MCF 10A (cell line): ENCODE data around the gene RAET1E. TPM values are rescaled to one million over a fixed set of nuclear protein-coding genes. Genes with fewer than 3 reads are reported as not detected.
"Not testable (repeated sequence)": the region's sequence is repeated elsewhere in the genome, so short reads cannot be mapped to it uniquely, and the experiment has no call there.

Source experiments
- BruUV-seq: library from RNA; stranded (reverse); fragments of 400-500 nt; replicated peaks from 2 replicates; lab custom pipeline; 2021; lab: Mats Ljungman, UMichigan
- CTCF ChIA-PET: fragments of 300-600 bp; sonication (Branson Sonifier 250); formaldehyde crosslinking; extraction: SDS; loops from one replicate; lab custom pipeline; 2021; ENCODE audit warnings: antibody characterized with exemption, inconsistent platforms; lab: Yijun Ruan, JAX
- POLR2A ChIA-PET: fragments of 300-600, 350-650 bp; sonication (Branson Sonifier 250); formaldehyde crosslinking; extraction: SDS; loops from one replicate; lab custom pipeline; 2020; ENCODE audit warnings: antibody characterized with exemption, inconsistent platforms; lab: Yijun Ruan, JAX
- DNase-seq: peaks from one replicate; pipeline ENCODE4 v3.0.0-alpha.2; 2018; ENCODE audit not compliant: unreplicated experiment
- H3K27ac Mint-ChIP-seq: one replicate; pipeline ENCODE4 v1.8.0; 2022; ENCODE audit warnings: mild to moderate bottlenecking, low read depth, mixed read lengths; ENCODE audit not compliant: unreplicated experiment
- H3K27me3 Mint-ChIP-seq: one replicate; pipeline ENCODE4 v1.8.0; 2022; ENCODE audit warnings: mixed read lengths; ENCODE audit not compliant: insufficient read depth, unreplicated experiment
- H3K36me3 Mint-ChIP-seq: one replicate; pipeline ENCODE4 v1.8.0; 2022; ENCODE audit warnings: mild to moderate bottlenecking, moderate library complexity, mixed read lengths; ENCODE audit not compliant: insufficient read depth, unreplicated experiment
- H3K4me1 Mint-ChIP-seq: one replicate; pipeline ENCODE4 v1.8.0; 2022; ENCODE audit warnings: mixed read lengths; ENCODE audit not compliant: insufficient read depth, unreplicated experiment
- H3K4me3 Mint-ChIP-seq: one replicate; pipeline ENCODE4 v1.8.0; 2022; ENCODE audit warnings: mild to moderate bottlenecking, moderate library complexity, mixed read lengths; ENCODE audit not compliant: unreplicated experiment
- H3K9me3 Mint-ChIP-seq: one replicate; pipeline ENCODE4 v1.8.0; 2022; ENCODE audit warnings: mixed read lengths; ENCODE audit not compliant: unreplicated experiment
- intact Hi-C: fragments of 100-400 bp; cut with micrococcal nuclease; formaldehyde crosslinking; loops from 2 replicates; pipeline ENCODE4 v1.14.1; 2022
- total RNA-seq: library from RNA; stranded (reverse); gene quantifications from 2 replicates; pipeline ENCODE4 v1.2.3, GENCODE V29; 2022
- TF ChIP-seq, protein P1 (sequence below): fragments of 200-600 bp; IDR thresholded peaks from one replicate; pipeline ENCODE4 v1.8.0; 2022; ENCODE audit warnings: antibody characterized with exemption, mild to moderate bottlenecking; ENCODE audit not compliant: unreplicated experiment

RAET1E gene
- total RNA-seq, 1 experiment from 2014 or later: 37.6 TPM

DNA sequence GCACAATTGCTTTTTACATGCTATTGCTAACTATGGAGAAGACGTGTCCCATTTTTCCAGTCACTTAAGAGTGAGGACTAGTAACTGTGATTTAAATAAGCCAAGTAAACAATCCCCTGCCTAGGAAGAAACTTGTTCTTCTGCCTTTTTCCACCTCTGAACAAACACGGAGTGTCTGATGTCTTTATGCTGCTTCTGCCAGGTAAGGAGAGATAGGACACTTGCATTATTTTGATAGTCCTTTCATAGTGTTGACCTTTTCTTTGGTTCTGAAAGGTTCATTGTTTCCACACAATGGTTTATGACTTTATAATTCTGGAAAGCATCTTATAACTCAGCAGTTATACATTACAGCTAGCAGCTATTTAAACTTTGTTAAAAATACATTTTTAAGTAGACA lies 42.2 kb downstream of the RAET1E start:
- ChIA-PET CTCF (interaction anchor here (0.7 to 2.2 kb wide), 4 partner anchors 10 to 20 kb away, joined by 3 to 13 read pairs (median 6); no protein-coding TSS in a partner anchor), POLR2A (interaction anchor here (0.7 to 13.6 kb wide), 9 partner anchors 9 to 292 kb away, joined by 3 to 255 read pairs (median 3); partner anchors contain the start of gene LRP11)
- Mint-ChIP-seq H3K9me3 (no peaks in the 10 kb centered on the region), H3K4me1 (peaks cover 74% of the 10 kb centered on the region), H3K27me3 (no peaks in the 10 kb centered on the region), H3K36me3 (peaks cover 6% of the 10 kb centered on the region), H3K4me3 (peak overlapping the region; percentile 68), H3K27ac (peak overlapping the region; percentile 92)
- TSS peak; percentile 72 for BruUV-seq
- intact Hi-C loops: no loop called here
- DNase-seq: no peak
- TF ChIP-seq, protein P1, sequence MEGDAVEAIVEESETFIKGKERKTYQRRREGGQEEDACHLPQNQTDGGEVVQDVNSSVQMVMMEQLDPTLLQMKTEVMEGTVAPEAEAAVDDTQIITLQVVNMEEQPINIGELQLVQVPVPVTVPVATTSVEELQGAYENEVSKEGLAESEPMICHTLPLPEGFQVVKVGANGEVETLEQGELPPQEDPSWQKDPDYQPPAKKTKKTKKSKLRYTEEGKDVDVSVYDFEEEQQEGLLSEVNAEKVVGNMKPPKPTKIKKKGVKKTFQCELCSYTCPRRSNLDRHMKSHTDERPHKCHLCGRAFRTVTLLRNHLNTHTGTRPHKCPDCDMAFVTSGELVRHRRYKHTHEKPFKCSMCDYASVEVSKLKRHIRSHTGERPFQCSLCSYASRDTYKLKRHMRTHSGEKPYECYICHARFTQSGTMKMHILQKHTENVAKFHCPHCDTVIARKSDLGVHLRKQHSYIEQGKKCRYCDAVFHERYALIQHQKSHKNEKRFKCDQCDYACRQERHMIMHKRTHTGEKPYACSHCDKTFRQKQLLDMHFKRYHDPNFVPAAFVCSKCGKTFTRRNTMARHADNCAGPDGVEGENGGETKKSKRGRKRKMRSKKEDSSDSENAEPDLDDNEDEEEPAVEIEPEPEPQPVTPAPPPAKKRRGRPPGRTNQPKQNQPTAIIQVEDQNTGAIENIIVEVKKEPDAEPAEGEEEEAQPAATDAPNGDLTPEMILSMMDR: no peak

- no TSS peak for BruUV-seq
- H3K27me3 Mint-ChIP-seq: no peaks in the 10 kb centered on the region
- ChIA-PET POLR2A (interaction anchor here (0.9 to 13.6 kb wide), 8 partner anchors 8 to 138 kb away, joined by 3 to 255 read pairs (median 6); partner anchors contain the start of gene LATS1), CTCF (interaction anchor here (0.9 to 2.5 kb wide), 4 partner anchors 10 to 23 kb away, joined by 4 to 13 read pairs (median 8); no protein-coding TSS in a partner anchor)
- peak; percentile 77 for DNase-seq
- peak overlapping the region; percentile 92 for H3K27ac Mint-ChIP-seq
- peaks cover 71% of the 10 kb centered on the region for H3K4me1 Mint-ChIP-seq
- TF ChIP-seq, protein P1: no peak
- H3K36me3 Mint-ChIP-seq: peaks cover 6% of the 10 kb centered on the region
- no peaks in the 10 kb centered on the region for H3K9me3 Mint-ChIP-seq
- H3K4me3 Mint-ChIP-seq: peak overlapping the region; percentile 68
- intact Hi-C loops: no loop called here
These were observed 42.8 kb downstream of the RAET1E start for GRCh38 chr6:149855040-149855654.

GRCh38 chr6:149854532-149854931 lies 43.4 kb downstream of the RAET1E start:
- H3K27ac Mint-ChIP-seq: peak overlapping the region; percentile 92
- peak; percentile 69 for DNase-seq
- peak overlapping the region; percentile 68 for H3K4me3 Mint-ChIP-seq
- intact Hi-C loops: no loop called here
- TF ChIP-seq, protein P1: no peak
- H3K27me3 Mint-ChIP-seq: no peaks in the 10 kb centered on the region
- no peaks in the 10 kb centered on the region for H3K9me3 Mint-ChIP-seq
- H3K36me3 Mint-ChIP-seq: peaks cover 6% of the 10 kb centered on the region
- BruUV-seq: no TSS peak
- ChIA-PET POLR2A (interaction anchor here (0.6 to 13.6 kb wide), 10 partner anchors 9 to 137 kb away, joined by 3 to 255 read pairs (median 4); partner anchors contain the start of gene LATS1), CTCF (interaction anchor here (0.6 to 2.5 kb wide), 3 partner anchors 11 to 221 kb away, joined by 3 to 9 read pairs (median 4); no protein-coding TSS in a partner anchor)
- H3K4me1 Mint-ChIP-seq: peaks cover 70% of the 10 kb centered on the region

GRCh38 chr6:149854017-149854416 lies 43.9 kb downstream of the RAET1E start:
- peak overlapping the region; percentile 92 for H3K27ac Mint-ChIP-seq
- peaks cover 67% of the 10 kb centered on the region for H3K4me1 Mint-ChIP-seq
- H3K9me3 Mint-ChIP-seq, DNase-seq, H3K36me3 Mint-ChIP-seq, H3K27me3 Mint-ChIP-seq, H3K4me3 Mint-ChIP-seq, intact Hi-C loops, BruUV-seq: not testable (repeated sequence)
- ChIA-PET POLR2A (interaction anchor here (0.6 to 13.6 kb wide), 10 partner anchors 9 to 136 kb away, joined by 3 to 255 read pairs (median 4); partner anchors contain the start of gene LATS1), CTCF (interaction anchor here (0.6 to 2.5 kb wide), 3 partner anchors 11 to 220 kb away, joined by 3 to 9 read pairs (median 4); no protein-coding TSS in a partner anchor)
